GM23248 (cell line): ENCODE data around the gene PPFIBP2.

Experiments
- EZH2 ChIP-seq: fragments of 200-600 bp; sonication (generic); IDR thresholded peaks from 2 replicates; pipeline ENCODE4 v1.6.1; 2018; ENCODE audit warnings: antibody characterized with exemption, mild to moderate bottlenecking; ENCODE audit not compliant: insufficient read depth, poor library complexity, severe bottlenecking
- EZH2phosphoT487 ChIP-seq: fragments of 200-600 bp; sonication (generic); IDR thresholded peaks from 2 replicates; pipeline ENCODE4 v1.6.1; 2018; ENCODE audit warnings: antibody characterized with exemption, moderate library complexity, mild to moderate bottlenecking, low read depth; ENCODE audit not compliant: insufficient read depth

- TF ChIP-seq EZH2 (no peak), EZH2phosphoT487 (no peak)
These were observed 13.2 kb downstream of the PPFIBP2 start for GRCh38 chr11:7527029-7527428.
